H9 (cell line): Measurements from ENCODE around the gene DUSP5. TPM values are rescaled to one million over a fixed set of nuclear protein-coding genes. Genes with fewer than 3 reads are reported as not detected.

Experiments
- DNase-seq: peaks from one replicate; pipeline ENCODE4 v3.0.0-alpha.2; 2017
- H2AFZ ChIP-seq: one replicate; pipeline ENCODE4 v1.6.1; 2013; ENCODE audit warnings: mild to moderate bottlenecking, low read length, control low read depth, moderate library complexity
- H2AK5ac ChIP-seq: 2 replicates; pipeline ENCODE4 v1.6.1; 2013; ENCODE audit warnings: low read length, control low read depth, mixed read lengths; ENCODE audit not compliant: insufficient read length
- H2BK120ac ChIP-seq: one replicate; pipeline ENCODE4 v1.6.1; 2013; ENCODE audit warnings: low read depth, mild to moderate bottlenecking, low read length, control low read depth, inconsistent platforms; ENCODE audit not compliant: poor library complexity, severe bottlenecking
- H2BK12ac ChIP-seq: 2 replicates; pipeline ENCODE4 v1.6.1; 2013; ENCODE audit warnings: low read length, control low read depth, mixed read lengths, low read depth; ENCODE audit not compliant: insufficient read length
- H2BK15ac ChIP-seq: 2 replicates; pipeline ENCODE4 v1.6.1; 2013; ENCODE audit warnings: low read depth, low read length, control low read depth
- H2BK20ac ChIP-seq: one replicate; pipeline ENCODE4 v1.6.1; 2013; ENCODE audit warnings: low read depth, mild to moderate bottlenecking, low read length, control low read depth, inconsistent platforms; ENCODE audit not compliant: poor library complexity, severe bottlenecking
- H2BK5ac ChIP-seq: 2 replicates; pipeline ENCODE4 v1.6.1; 2013; ENCODE audit warnings: low read length, control low read depth, mixed read lengths; ENCODE audit not compliant: insufficient read length
- H3K14ac ChIP-seq: 2 replicates; pipeline ENCODE4 v1.6.1; 2013; ENCODE audit warnings: low read length, control low read depth; ENCODE audit not compliant: insufficient read depth
- H3K18ac ChIP-seq: 2 replicates; pipeline ENCODE4 v1.6.1; 2013; ENCODE audit warnings: low read depth, mild to moderate bottlenecking, mixed read lengths, low read length, control low read depth; ENCODE audit not compliant: insufficient read length
- H3K23ac ChIP-seq: 2 replicates; pipeline ENCODE4 v1.6.1; 2013; ENCODE audit warnings: low read length, control low read depth, mixed read lengths, low read depth; ENCODE audit not compliant: insufficient read length
- H3K23me2 ChIP-seq: 2 replicates; pipeline ENCODE4 v1.6.1; 2013; ENCODE audit warnings: low read depth, mild to moderate bottlenecking, mixed read lengths, low read length, control low read depth; ENCODE audit not compliant: insufficient read length, poor library complexity, severe bottlenecking
- H3K27ac ChIP-seq: 2 replicates; pipeline ENCODE4 v1.5.1; 2013; ENCODE audit warnings: low read length, control low read depth, mixed read lengths, low read depth; ENCODE audit not compliant: insufficient read length
- H3K27me3 ChIP-seq: 2 replicates; pipeline ENCODE4 v1.6.1; 2013; ENCODE audit warnings: low read length, control low read depth, inconsistent platforms; ENCODE audit not compliant: insufficient read depth
- H3K4ac ChIP-seq: 2 replicates; pipeline ENCODE4 v1.6.1; 2013; ENCODE audit warnings: low read depth, mild to moderate bottlenecking, control low read depth, inconsistent platforms, low read length, moderate library complexity
- H3K4me1 ChIP-seq: 2 replicates; pipeline ENCODE4 v1.6.1; 2013; ENCODE audit warnings: low read length, control low read depth, inconsistent platforms; ENCODE audit not compliant: insufficient read depth
- H3K4me2 ChIP-seq: 2 replicates; pipeline ENCODE4 v1.6.1; 2013; ENCODE audit warnings: low read length, control low read depth, mixed read lengths; ENCODE audit not compliant: insufficient read length, insufficient read depth
- H3K56ac ChIP-seq: 2 replicates; pipeline ENCODE4 v1.6.1; 2013; ENCODE audit warnings: low read depth, mild to moderate bottlenecking, mixed read lengths, low read length, control low read depth; ENCODE audit not compliant: insufficient read length
- H3K79me1 ChIP-seq: 2 replicates; pipeline ENCODE4 v1.6.1; 2013; ENCODE audit warnings: low read depth, mild to moderate bottlenecking, moderate library complexity, low read length, control low read depth, inconsistent platforms; ENCODE audit not compliant: insufficient read depth, poor library complexity, severe bottlenecking
- H3K79me2 ChIP-seq: 2 replicates; pipeline ENCODE4 v1.6.1; 2013; ENCODE audit warnings: low read length, control low read depth, inconsistent platforms; ENCODE audit not compliant: insufficient read depth
- H3K9ac ChIP-seq: 2 replicates; pipeline ENCODE4 v1.6.1; 2013; ENCODE audit warnings: low read length, control low read depth, mixed read lengths; ENCODE audit not compliant: insufficient read length; ENCODE audit errors: extremely low read depth
- H3K9me3 ChIP-seq: one replicate; pipeline ENCODE4 v1.6.1; 2013; ENCODE audit warnings: low read depth, low read length, inconsistent platforms; ENCODE audit not compliant: control insufficient read depth
- H3T11ph ChIP-seq: one replicate; pipeline ENCODE4 v1.6.1; 2013; ENCODE audit warnings: mild to moderate bottlenecking, low read length, control low read depth, inconsistent platforms
- H4K20me1 ChIP-seq: one replicate; pipeline ENCODE4 v1.6.1; 2013; ENCODE audit not compliant: control insufficient read depth, insufficient read length, insufficient read depth
- H4K5ac ChIP-seq: 2 replicates; pipeline ENCODE4 v1.6.1; 2013; ENCODE audit warnings: low read depth, mild to moderate bottlenecking, mixed read lengths, low read length, control low read depth; ENCODE audit not compliant: insufficient read length
- H4K8ac ChIP-seq: replicated peaks from 2 replicates; pipeline ENCODE4 v1.6.1; 2013; ENCODE audit warnings: low read length, control low read depth, mixed read lengths, low read depth; ENCODE audit not compliant: insufficient read length
- H4K91ac ChIP-seq: 2 replicates; pipeline ENCODE4 v1.6.1; 2013; ENCODE audit warnings: low read depth, mild to moderate bottlenecking, moderate library complexity, mixed read lengths, low read length, control low read depth; ENCODE audit not compliant: insufficient read length
- H3K27ac Mint-ChIP-seq, 3 experiments: 2 replicates in 2 of 3; 3 replicates in 1 of 3; pipeline ENCODE4 v1.8.0; 2020 to 2021; ENCODE audit warnings: mixed read lengths in 3 of 3, mild to moderate bottlenecking in 1 of 3, moderate library complexity in 1 of 3
- H3K27me3 Mint-ChIP-seq: 2 replicates; pipeline ENCODE4 v1.8.0; 2021; ENCODE audit warnings: low read depth, mild to moderate bottlenecking, moderate library complexity, mixed read lengths
- H3K36me3 Mint-ChIP-seq, 3 experiments: 2 replicates in 2 of 3; 3 replicates in 1 of 3; pipeline ENCODE4 v1.8.0; 2020 to 2021; ENCODE audit warnings: low read depth in 3 of 3, mixed read lengths in 3 of 3; ENCODE audit not compliant: insufficient read depth in 1 of 3
- H3K4me1 Mint-ChIP-seq, 2 experiments: 2 replicates each; pipeline ENCODE4 v1.8.0; 2020; ENCODE audit warnings: mixed read lengths in 2 of 2
- H3K4me3 Mint-ChIP-seq, 2 experiments: 2 replicates in 1 of 2; 3 replicates in 1 of 2; pipeline ENCODE4 v1.8.0; 2020 to 2021; ENCODE audit warnings: mild to moderate bottlenecking in 2 of 2, mixed read lengths in 2 of 2, moderate library complexity in 1 of 2
- H3K9me3 Mint-ChIP-seq, 2 experiments: 2 replicates in 1 of 2; 3 replicates in 1 of 2; pipeline ENCODE4 v1.8.0; 2020; ENCODE audit warnings: mild to moderate bottlenecking in 2 of 2, mixed read lengths in 2 of 2, moderate library complexity in 1 of 2
- CTCF ChIP-seq: fragments of 200-600 bp; sonication (generic); conservative IDR thresholded peaks from 3 replicates; pipeline ENCODE4 v1.8.0; 2021; ENCODE audit warnings: antibody characterized with exemption, mild to moderate bottlenecking
- WGBS: extraction: QIAGEN DNeasy Blood & Tissue Kit; methylation state at CpG from one replicate; pipeline ENCODE4 v1.1.7; 2013; ENCODE audit warnings: missing lambda C conversion rate, low lambda C conversion rate, mixed read lengths; ENCODE audit not compliant: insufficient read length; ENCODE audit errors: extremely low coverage; 5-methylcytosine and 5-hydroxymethylcytosine counted together
- total RNA-seq: library from RNA; stranded (reverse); gene quantifications from 2 replicates; pipeline ENCODE4 v1.2.1, GENCODE V29; 2021

Gene DUSP5
- total RNA-seq, 1 experiment from 2014 or later, result 29.3 TPM

- 0 out of 5 replicates have a peak overlapping the region, but pooled peaks of 1 of the 2 experiments have one; percentile 16 for H3K4me3 Mint-ChIP-seq
- Histone ChIP-seq H2AFZ (peak overlapping the region; percentile 69), H3K23ac (no peak overlapping the region), H3K79me2 (no peaks in the 10 kb centered on the region), H3K56ac (no peak overlapping the region), H2AK5ac (no peak overlapping the region), H4K91ac (no peak overlapping the region), H3K18ac (peak overlapping the region; percentile 27), H4K20me1 (no peaks in the 10 kb centered on the region), H2BK120ac (no peak overlapping the region), H2BK20ac (no peak overlapping the region), H3K27me3 (no peaks in the 10 kb centered on the region), H3K14ac (no peak overlapping the region), H3K4me2 (no peak overlapping the region), H3K9ac (no peak overlapping the region), H3K4ac (no peak overlapping the region), H3T11ph (no peak overlapping the region), H3K4me1 (no peaks in the 10 kb centered on the region), H2BK12ac (no peak overlapping the region), H3K79me1 (no peaks in the 10 kb centered on the region), H3K23me2 (no peaks in the 10 kb centered on the region), H4K8ac (no peak overlapping the region), H3K27ac (no peak overlapping the region), H2BK15ac (no peak overlapping the region), H4K5ac (no peak overlapping the region), H3K9me3 (no peaks in the 10 kb centered on the region), H2BK5ac (no peak overlapping the region)
- H3K27ac Mint-ChIP-seq, result peak overlapping the region in 2 of 3 experiments; percentile 86 to 94; a peak in 6 of 7 replicates
- H3K9me3 Mint-ChIP-seq, result peaks cover 5 to 6% of the 10 kb centered on the region in 2 experiments; a peak in 4 of 5 replicates
- no peak for TF ChIP-seq CTCF
- no peak for DNase-seq
- WGBS, result no CpG with 5 or more reads among the region's 2 CpGs
- no peaks in the 10 kb centered on the region; the same call in 1 of the 2 replicates for H3K27me3 Mint-ChIP-seq
- H3K4me1 Mint-ChIP-seq, result peaks cover 23 to 26% of the 10 kb centered on the region in 2 experiments
- peaks cover 0 to 7% (median 2%) of the 10 kb centered on the region in 3 experiments; a peak in 2 of 7 replicates for H3K36me3 Mint-ChIP-seq
These were observed 56.2 kb downstream of the DUSP5 start for GRCh38 chr10:110553905-110554304.
